Vagina (tissue), 2 donors: ENCODE results near the gene GATD1.

Source experiments
- POLR2AphosphoS5 ChIP-seq, 2 donors: sonication (generic); formaldehyde crosslinking; IDR thresholded peaks; one replicate each; pipeline ENCODE4 v1.9.0; 2017; ENCODE audit warnings: antibody characterized with exemption in 2 of 2, mild to moderate bottlenecking in 2 of 2, low read depth in 1 of 2; ENCODE audit not compliant: insufficient read depth in 1 of 2
- TF ChIP-seq, protein P1 (sequence below), 3 experiments: fragments of 450-650 bp in 2 of 3; fragments of 200-600 bp in 1 of 3; sonication (generic) in 1 of 3; IDR thresholded peaks; one replicate each; pipeline ENCODE4 v1.5.1; 2017 to 2019; ENCODE audit warnings: antibody characterized with exemption in 3 of 3, mild to moderate bottlenecking in 2 of 3, moderate library complexity in 2 of 3

DNA sequence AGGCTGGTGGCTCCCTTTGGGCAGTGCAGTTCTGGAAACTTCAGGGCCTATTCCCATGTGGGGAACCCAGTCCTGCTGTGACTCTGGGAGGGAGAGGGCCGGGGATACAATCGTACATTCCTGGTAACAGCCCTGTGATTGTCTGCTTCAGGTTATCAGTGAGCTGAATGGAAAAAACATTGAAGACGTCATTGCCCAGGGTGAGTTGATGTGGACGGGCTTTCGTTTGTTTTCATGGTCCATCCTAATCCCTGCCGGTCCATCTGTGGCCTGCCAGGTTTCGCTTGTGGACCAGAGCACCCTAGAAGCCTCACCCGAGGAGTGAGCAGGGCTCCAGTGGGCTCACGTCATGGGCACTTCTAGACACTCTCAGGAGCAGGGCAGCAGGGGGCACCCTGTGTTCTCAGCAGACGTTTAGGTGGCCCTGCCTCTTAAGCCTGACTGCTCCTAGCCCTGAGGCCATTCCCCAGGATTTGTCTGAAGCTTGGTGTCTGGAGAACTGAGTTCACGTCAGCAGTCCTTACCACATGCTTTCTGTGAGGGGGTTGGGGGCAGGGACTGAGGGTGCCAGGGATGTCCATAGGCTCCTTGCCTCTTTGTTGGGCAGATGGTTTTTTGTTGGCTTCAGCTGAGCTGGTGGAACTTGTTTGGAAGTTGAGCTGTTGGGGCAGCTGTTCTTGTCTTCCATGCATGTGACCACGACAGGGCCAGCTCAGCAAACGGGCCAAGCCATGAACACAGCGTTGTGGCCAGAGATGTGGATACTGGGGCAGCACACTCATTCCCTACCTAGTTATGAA, 34.4 kb upstream of the GATD1 start:
- no peak for TF ChIP-seq POLR2AphosphoS5 (IDR thresholded peaks at IDR 0.05; ENCODE audit: insufficient read depth in 1 of 2, low read depth in 1 of 2)
- TF ChIP-seq, protein P1, sequence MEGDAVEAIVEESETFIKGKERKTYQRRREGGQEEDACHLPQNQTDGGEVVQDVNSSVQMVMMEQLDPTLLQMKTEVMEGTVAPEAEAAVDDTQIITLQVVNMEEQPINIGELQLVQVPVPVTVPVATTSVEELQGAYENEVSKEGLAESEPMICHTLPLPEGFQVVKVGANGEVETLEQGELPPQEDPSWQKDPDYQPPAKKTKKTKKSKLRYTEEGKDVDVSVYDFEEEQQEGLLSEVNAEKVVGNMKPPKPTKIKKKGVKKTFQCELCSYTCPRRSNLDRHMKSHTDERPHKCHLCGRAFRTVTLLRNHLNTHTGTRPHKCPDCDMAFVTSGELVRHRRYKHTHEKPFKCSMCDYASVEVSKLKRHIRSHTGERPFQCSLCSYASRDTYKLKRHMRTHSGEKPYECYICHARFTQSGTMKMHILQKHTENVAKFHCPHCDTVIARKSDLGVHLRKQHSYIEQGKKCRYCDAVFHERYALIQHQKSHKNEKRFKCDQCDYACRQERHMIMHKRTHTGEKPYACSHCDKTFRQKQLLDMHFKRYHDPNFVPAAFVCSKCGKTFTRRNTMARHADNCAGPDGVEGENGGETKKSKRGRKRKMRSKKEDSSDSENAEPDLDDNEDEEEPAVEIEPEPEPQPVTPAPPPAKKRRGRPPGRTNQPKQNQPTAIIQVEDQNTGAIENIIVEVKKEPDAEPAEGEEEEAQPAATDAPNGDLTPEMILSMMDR (IDR thresholded peaks at IDR 0.05) = no peak
